GOT3 (cell line): Measurements from ENCODE around the gene BUB3.
"Not testable (repeated sequence)": the region's sequence is repeated elsewhere in the genome, so short reads cannot be mapped to it uniquely, and the experiment has no call there.

ENCODE experiments used
- DNase-seq: peaks from one replicate; lab custom pipeline; 2025; ENCODE audit warnings: mixed read lengths; lab: John Stamatoyannopoulos, UW

BUB3 gene

DNA sequence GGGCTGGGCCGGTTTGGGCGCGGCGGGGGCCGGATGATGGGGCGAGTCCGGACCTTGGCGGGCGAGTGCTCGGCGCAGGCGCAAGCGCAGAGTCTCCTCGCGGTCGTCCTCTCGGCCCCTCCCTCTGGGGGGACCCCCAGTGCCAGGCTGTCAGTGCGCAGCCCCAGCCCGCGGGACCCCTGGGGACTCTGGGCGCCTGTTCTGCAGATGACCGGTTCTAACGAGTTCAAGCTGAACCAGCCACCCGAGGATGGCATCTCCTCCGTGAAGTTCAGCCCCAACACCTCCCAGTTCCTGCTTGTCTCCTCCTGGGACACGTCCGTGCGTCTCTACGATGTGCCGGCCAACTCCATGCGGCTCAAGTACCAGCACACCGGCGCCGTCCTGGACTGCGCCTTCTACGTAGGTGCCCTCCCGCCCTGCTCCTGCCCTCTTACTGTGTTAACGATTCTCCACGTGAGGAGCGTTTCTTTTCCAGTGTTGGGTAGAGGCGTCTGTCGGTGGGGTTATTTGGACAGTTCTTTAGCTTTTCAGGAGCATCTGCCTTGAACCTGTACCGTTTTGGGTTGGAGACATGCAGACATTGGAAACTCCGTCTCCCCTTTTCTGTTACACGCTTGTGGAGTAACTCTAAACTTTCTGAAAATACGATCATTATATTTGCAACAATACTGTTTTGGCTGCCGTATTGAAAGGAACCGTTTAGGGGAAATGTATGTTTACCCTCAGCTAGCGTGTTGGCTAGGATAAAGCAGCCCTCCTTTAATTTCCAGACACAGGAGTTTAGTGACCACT, 706 bp downstream of the BUB3 start:
- no peak for DNase-seq

DNA sequence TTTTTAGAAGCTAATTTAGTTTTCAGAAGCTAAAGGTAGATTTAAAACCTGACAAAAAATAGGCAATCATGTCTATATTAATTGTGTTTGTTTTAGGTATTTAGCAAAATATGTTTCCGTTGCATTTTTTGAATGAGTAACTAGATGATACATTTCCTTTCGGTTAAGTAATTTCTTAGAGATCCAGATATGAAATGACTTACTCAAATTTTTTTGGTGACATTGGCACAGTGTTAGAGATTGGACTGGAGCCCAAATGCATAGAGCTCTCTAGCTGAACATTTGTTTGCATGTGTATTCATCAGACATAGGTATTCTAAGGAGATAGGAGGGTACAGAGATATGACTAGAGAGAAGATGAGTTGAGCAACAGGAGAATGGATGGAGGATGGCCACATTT, 1.9 kb downstream of the BUB3 start:
- DNase-seq: no peak

DNA sequence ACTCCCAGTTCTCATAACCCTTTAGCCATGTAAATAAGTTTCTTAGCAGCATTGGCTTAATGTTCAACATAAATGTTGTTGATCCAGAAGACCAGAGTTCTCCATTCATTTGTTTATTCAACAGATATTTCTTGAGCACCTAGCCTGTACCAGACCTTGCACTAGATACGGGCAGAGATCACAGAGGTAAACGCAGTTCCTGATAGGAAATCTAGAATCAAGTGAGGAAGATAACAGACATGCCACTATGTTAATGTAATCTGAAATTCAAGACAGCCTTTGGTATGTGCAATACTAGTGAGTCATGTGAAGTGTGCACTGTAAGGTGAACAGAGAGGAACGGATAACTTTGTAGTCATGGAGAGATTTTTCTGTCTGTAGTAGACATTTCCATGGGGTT, 3.0 kb downstream of the BUB3 start:
- DNase-seq: no peak

DNA sequence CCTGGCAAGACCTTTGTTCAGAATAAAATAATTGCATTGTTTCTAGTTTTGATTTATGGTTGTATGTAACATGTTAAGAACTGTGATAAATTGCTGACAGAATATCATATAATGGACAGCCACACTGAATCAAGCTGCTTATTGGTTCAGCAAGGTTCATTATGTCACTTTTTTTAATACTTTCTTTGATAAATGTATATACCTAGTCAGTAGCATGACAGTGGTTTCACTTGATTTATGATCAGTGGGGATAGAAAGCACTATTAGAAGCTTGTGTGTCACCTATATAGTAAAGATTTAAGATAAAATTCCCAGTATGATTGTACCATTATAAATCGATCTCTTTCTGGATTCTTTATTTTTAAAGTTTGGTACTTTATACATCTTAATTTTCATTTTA, 4.5 kb downstream of the BUB3 start:
- no peak for DNase-seq

DNA sequence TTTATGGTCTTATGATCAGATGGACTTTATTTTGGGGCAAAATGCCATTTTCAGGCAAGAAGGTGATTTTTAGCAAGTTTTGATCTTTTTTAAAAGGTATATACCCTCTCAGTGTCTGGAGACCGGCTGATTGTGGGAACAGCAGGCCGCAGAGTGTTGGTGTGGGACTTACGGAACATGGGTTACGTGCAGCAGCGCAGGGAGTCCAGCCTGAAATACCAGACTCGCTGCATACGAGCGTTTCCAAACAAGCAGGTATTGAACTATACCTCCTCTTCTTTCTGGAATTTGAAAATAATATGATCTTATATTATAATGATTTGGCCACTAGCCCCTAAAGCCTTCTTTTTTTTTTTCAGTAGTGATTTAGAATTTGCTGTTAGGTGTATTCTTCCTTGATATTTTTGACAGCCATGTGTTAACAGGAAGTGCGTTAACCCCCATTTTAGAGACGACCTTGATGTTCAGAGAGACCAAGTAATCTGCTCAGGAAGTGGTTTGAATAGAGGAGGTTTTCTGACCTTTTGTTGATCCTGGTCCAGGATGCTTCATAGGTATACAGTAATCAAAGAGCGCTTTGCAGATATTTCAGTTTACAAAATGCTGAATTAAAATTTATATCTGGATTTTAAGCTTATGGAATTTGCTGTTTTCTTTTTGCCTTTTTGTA, 6.2 kb downstream of the BUB3 start:
- no peak for DNase-seq

DNA sequence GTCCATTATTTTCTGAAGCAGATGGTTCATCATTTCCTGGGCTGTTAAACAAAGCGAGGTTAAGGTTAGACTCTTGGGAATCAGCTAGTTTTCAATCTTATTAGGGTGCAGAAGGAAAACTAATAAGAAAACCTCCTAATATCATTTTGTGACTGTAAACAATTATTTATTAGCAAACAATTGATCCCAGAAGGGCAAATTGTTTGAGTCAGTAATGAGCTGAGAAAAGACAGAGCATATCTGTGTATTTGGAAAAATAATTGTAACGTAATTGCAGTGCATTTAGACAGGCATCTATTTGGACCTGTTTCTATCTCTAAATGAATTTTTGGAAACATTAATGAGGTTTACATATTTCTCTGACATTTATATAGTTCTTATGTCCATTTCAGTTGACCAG, 10.1 kb downstream of the BUB3 start:
- DNase-seq: no peak

DNA sequence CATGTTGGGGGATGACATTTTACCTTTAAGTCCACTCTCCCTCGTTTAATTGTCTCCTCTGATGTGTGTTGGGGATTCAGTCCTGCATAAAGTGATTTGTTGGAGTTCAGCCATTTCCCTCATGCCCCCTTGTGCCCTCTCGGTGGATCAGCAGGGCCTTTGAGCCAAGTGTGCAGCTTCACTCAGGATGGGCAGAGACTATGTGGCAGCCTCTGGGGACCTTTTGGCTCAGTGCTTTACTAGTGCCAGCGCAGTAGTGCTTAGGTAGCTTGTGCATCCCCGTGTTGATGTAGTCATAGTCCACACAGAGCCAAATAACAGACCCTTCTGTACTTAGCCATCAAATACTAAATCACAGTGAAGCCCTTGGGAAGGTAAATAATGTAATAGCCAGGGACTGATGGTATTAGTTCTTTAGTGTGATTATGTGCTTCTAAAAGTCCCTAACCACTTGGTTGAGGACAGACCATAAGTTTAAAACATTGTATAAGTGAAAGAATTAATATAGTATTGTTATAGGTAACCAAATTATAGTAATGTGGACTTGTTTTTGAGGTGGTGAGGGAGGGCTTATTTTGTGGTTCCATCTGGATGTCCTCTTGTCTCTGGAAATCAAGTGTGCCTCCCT, 11.4 kb downstream of the BUB3 start:
- DNase-seq: no peak

DNA sequence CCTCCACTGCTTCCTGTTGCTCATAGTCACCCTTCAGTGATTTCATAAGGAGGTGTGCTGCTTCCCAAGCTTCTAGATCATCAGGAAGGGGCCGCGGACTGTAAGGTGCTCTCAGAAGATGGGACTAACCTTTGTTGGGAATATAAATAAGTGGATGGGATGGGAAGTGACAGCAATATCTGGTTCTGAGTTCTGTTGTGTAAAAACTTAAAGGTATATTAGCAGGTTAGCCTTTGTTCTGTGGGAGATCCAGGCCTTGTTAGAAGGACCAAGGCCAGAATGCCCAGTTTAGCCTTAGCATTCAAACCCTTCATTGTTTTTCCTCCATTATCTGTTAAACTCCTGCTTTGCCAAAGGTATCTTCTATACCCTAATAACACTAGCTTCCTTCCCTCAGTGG, 12.4 kb downstream of the BUB3 start:
- no peak for DNase-seq

DNA sequence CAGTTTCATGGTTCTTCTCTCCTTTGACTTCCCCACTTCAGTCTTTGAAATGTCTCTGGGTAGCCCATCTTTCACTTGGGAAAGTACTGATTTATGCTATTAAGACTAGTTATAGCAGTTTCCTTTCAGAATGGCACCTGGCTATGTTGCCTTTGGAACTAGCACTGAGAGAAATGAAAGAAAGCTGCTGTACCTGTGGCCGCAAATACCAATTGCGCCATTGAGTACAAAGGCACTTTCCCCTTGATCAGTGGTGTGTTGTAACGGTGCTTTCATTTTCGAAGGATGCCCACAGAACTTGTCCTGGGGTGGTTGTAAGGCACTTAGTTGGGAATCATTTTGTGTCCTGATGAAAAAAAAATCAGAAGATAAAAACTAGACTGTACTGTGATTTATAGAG, 16.8 kb downstream of the BUB3 start:
- DNase-seq: no peak

DNA sequence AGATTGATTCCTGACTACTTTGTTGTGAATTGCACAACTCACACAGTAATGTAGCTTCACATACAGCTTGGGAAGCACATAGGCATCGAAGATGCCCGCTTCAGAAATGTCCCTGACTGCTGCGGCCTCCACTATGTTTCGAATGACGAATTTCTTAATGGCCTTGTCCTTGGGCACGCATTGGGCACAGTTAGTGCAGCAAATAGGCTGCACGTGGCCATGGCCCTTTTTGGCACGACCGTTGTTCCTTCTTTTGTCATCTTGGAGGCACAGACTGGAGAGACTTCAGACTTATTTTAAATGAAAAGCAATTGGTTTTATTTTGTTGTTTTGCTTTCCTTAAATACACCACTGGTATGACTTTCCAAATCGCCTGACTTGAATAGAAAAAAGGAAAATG, 17.4 kb downstream of the BUB3 start:
- DNase-seq: not testable (repeated sequence)

DNA sequence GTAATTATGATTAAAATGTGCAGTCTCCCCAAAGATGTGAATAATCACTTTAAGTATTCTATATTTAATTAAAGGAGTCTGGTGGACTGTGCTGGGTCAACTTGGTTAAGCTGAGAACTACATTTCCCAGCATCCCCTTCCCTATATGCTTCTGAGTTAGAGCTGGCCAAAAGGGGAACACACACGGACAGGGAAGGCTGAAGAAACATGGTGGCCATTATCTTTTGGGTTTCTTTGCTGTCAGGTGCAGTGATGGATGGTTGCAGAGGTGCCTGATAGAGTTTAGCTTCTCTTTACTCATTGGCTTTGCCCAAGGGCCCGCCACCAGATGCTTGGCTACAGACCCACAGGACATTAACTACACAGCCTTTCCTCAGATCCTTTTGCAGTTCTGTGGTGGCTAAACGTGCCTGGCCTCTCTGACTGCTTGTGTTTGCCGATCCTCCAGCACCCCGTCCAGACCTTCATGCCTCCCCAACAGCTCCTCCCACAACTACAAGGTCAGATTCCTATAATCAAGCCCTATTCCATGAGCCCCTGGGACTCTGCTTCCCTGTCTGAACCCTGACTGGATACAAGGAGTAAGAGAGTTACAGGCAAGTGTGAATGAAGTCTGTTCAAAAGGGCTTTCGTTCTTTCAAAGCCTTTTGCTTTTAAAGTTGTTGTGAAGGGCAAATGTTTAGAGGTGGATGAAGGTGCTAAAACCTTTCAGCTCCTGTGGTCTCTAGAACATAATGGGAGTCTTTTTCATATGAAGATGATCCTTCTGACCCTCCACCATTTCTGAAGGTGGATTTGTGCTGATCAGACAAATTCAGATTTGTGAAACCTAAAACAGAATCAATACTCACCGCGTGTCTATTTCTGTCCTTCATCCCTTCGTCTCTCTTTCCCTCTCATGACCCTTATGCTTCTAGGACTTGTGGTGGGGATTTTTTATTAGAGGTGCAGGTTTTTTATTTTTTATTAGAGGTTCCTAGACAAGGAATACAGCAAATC, 21.5 kb downstream of the BUB3 start:
- no peak for DNase-seq

DNA sequence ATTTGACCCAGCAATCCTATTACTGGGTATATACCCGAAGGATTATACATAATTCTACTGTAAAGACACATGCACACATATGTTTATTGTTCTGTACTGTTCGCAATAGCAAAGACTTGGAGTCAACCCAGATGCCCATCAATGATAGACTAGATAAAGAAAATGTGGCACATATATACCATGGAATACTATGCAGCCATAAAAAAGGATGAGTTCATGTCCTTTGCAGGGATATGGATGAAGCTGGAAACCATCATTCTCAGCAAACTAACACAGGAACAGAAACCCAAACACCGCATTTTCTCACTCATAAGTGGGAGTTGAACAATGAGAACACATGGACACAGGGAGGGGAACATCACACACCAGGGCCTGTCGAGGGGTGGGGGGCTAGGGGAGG, 24.2 kb downstream of the BUB3 start:
- DNase-seq: not testable (repeated sequence)

DNA sequence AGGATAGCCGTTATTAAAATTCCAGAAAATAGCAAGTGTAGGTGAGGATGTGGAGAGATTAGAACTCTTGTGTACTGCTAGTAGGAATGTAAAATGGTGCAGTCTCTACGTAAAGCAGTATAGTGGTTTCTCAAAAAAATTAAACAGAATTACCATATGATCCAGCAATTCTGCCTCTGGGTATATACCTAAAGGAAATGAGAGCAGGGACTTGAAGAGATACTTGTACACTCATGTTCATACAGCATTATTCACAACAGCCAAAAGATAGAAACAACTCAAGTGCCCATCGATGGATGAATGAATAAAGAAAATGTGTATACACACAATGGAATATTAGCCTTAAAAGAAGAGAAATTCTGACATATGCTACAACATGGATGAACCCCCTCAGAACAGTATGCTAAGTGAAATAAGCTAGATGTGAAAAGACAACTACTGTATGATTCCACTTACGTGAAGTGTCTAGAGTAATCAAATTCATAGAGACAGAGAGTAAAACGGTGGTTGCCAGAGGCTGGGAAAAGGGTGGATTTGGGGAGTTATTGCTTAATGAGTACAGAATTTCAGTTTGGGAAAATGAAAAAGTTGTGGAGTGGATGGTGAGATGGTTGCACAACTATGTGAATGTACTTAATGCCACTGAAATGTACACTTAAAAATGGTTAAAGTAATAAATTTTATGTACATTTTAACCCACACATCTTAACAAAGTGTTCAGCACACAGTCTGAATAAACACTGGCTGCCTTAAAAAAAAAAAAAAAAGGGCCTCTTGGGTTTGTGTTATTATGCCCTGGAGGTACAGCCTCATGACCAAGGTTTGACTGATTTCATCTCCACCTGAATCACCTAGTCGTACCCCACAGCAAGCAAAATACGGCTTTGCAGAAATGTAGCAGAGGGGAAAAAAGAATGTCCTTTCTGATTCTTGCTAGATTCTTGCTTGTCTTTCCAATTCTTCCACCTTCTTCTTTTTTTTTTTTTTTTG, 26.2 kb downstream of the BUB3 start:
- DNase-seq: no peak

DNA sequence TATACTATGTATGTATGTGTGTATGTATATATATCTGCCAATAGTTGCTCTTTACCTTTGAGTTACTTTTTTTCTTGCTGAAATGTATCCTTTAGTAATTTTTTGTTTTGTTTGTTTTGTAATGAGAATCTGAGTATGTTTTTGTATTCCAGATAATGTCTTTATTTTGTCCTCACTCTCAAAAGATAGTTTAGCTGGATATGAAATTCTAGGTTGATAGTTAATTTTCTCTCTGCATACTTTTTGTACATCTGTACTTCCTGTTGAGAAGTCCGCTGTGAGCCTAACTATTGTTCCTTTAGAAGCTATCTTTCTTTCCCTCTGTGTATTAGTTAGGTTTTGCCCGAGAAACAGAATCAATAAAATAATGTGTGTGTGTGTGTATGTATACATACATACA, 29.5 kb downstream of the BUB3 start:
- no peak for DNase-seq

DNA sequence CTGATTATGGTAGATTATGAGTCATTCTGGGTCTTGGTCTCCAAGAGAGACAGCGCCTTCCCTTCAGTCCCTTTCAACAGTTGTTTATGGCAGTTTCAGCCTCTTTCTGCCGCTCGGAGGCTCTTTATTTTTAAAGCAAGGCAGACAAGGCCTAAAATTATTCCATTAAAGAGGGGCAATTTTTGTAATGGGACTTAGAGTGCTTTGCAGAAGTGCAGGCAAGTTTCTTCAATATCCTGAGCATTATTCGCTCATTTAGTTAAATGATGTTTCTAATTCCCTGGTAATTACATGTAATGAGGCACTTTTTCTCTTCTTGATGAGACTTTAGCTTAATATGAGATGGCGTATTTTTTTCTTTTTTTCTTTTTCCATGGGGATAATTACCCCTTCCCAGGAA, 33.6 kb downstream of the BUB3 start:
- DNase-seq: no peak

DNA sequence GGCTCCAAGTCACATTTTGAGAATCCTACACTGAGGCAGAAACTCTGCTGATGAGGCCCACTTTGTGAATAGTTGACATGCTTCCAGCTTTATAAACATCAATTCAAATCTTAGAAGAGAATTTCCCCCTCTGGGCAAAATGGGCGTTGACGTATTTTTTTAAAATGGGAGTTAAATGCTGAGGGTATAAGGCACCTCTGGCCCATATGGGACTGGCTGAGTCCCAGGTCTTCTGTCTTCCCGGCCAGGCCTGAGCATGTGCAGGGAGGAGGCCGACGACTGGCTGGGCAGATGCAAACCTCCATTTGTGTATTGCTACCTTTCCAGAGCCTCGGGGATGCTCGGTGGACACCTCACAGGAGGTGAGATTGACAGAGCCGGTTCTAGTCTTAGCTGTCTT, 37.7 kb downstream of the BUB3 start:
- no peak for DNase-seq

DNA sequence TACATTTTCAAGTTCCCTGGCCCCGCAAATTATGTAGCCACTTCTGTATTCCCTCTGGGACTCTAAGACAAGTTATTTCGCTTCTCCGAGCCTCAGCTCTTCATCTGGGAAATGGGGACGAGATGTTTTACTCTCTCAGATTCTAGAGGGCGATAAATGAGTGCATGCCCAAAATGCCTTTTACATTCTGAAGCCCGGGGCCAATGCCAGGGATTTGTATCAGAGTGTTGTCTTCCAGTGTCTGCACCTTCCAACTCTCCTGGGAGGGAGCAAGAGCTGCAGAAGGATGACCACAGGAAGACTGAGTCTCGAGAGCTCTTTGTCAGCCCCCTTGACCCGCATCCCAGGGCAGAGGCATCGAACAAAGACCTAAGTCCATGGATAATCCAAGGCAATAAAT, 39.9 kb downstream of the BUB3 start:
- DNase-seq: no peak

DNA sequence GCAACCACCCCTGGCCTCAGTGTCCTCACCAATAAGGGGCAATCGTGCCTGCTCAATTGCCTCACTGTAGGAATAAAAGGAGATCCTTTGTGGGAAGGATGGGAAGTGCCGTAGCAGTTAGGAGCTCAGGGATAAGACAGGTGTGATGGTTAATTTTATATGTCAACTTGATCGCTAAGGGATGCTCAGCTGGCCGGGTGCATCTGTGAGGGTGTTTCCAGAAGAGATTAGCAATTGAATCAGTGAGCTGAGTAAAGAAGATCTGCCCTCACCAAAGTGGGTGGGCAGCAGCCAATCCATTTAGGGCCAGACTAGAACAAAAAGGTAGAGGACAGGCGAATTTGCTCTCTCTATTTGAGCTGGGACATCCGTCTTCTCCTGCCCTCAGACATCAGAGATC, 46.3 kb downstream of the BUB3 start:
- no peak for DNase-seq

DNA sequence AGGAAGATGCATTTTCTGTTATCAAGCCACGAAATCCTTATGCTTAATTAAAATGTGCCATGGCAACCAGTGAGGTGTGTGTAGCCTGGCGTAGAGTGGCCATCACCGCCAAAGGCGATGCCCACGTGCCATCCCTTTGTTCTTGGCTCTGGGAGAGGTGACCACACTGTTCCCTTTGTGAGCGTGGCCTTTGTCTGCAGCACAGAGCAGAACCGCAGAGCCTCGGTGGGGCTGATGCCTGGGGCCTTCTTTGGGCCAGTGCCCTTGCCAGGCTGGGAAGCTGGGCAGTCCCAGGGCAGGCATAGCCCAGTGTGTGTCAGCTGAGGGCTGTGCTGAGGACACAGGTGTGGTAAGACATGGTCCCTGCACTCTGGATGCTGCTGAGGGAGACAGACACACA, 48.3 kb downstream of the BUB3 start:
- no peak for DNase-seq

DNA sequence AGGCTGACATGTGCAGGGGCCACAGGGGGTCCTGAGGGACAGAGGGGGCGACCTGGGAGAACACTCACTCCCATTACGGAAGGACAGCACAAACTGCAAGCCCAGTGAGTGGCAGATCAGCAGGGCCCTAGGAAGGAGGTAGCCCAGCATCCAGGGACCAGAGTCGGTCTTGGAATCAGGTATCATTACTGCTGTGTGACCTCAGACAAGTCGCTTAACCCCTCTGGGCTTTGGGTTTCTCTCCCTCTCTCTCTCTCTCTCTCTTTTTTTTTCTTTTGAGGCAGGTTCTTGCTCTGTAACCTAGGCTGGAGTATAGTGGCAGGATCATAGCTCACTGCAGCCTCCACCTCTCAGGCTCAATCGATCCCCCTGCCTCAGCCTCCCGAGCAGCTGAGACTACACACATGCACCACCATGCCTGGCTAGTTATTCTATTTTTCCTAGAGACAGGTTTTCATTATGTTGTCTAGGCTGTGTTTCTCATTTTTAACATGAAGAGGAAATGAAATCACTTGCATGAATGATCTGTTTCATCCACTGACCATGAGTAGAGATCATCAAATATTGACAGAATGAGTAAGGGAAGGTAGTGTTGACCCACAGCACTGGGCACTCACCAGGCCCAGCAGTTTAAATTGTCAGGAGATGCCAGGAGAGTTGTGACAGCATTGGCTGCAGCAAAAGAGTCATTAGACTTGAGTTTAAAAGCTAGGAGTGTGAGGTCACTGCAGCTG, 49.4 kb downstream of the BUB3 start:
- no peak for DNase-seq
